DMS114 treated with DMSO at 0.1 percent for 48 hours (cell line): ENCODE results near the gene KIAA0753.

Experiments used
- DNase-seq: peaks from one replicate; lab custom pipeline; 2025; ENCODE audit not compliant: unreplicated experiment; lab: John Stamatoyannopoulos, UW

The KIAA0753 gene

GRCh38 chr17:6572972-6573370 is 67.5 kb downstream of the KIAA0753 start:
- no peak for DNase-seq

GRCh38 chr17:6571452-6571781 is 69.1 kb downstream of the KIAA0753 start:
- no peak for DNase-seq

GRCh38 chr17:6570731-6571451 is 69.6 kb downstream of the KIAA0753 start:
- DNase-seq: no peak

GRCh38 chr17:6569370-6570285 is 70.9 kb downstream of the KIAA0753 start:
- DNase-seq: no peak

- DNase-seq: no peak
Measured at GRCh38 chr17:6568184-6568758, 72.2 kb downstream of the KIAA0753 start.

GRCh38 chr17:6567528-6568183 is 72.9 kb downstream of the KIAA0753 start:
- no peak for DNase-seq

GRCh38 chr17:6561446-6561845 is 79.1 kb downstream of the KIAA0753 start:
- no peak for DNase-seq

GRCh38 chr17:6560496-6560895 is 80.0 kb downstream of the KIAA0753 start:
- DNase-seq: no peak

- no peak for DNase-seq
Measured at GRCh38 chr17:6559753-6560215, 80.7 kb downstream of the KIAA0753 start.

GRCh38 chr17:6558932-6559752 is 81.4 kb downstream of the KIAA0753 start:
- DNase-seq: no peak

GRCh38 chr17:6558276-6558675 is 82.2 kb downstream of the KIAA0753 start:
- DNase-seq: no peak

- DNase-seq: no peak
Measured at GRCh38 chr17:6557040-6557438, 83.5 kb downstream of the KIAA0753 start.

GRCh38 chr17:6556121-6557039 is 84.1 kb downstream of the KIAA0753 start, which contains the start of gene PITPNM3:
PITPNM3 (minus strand) TSS chr17:6556555; CDS start chr17:6556406, 149 bp downstream.
- no peak for DNase-seq

GRCh38 chr17:6555331-6556120 is 85.0 kb downstream of the KIAA0753 start:
- DNase-seq: no peak

GRCh38 chr17:6554871-6555330 is 85.6 kb downstream of the KIAA0753 start:
- no peak for DNase-seq

- DNase-seq: no peak
Measured at GRCh38 chr17:6554342-6554741, 86.2 kb downstream of the KIAA0753 start.

- DNase-seq: no peak
Measured at GRCh38 chr17:6551869-6552531, 88.5 kb downstream of the KIAA0753 start.

- no peak for DNase-seq
Measured at GRCh38 chr17:6551356-6551755, 89.2 kb downstream of the KIAA0753 start.
